Measurements from ENCODE around the gene NTF4. TPM values are rescaled to one million over a fixed set of nuclear protein-coding genes. Genes with fewer than 3 reads are reported as not detected.
A peak's percentile ranks its signal among the peaks of the same experiment; 100 is the strongest.
"Not testable (repeated sequence)": the region's sequence is repeated elsewhere in the genome, so short reads cannot be mapped to it uniquely, and the experiment has no call there.

NTF4 gene
- total RNA-seq, 4 donors from 2014 or later, result 1.3 to 6.8 (median 2.9) TPM

- peaks cover 0 to under 1% (median 0%) of the 10 kb centered on the region in 3 donors for H3K27me3 ChIP-seq
- in situ Hi-C loops (cut with MboI; ENCODE audit: low sequenced_read_pairs in 4 of 4) (no loop called here), intact Hi-C loops (cut with DNase I; ENCODE audit: low total_unique reads) (no loop called here)
- H3K9me3 ChIP-seq, result no peaks in the 10 kb centered on the region
- no peaks in the 10 kb centered on the region for H3K36me3 ChIP-seq
- no peak overlapping the region for H3K27ac ChIP-seq
- no peak for TF ChIP-seq POLR2A (IDR thresholded peaks at IDR 0.05)
- no peak for TF ChIP-seq CTCF (IDR thresholded peaks at IDR 0.05 in 4 of 5, conservative IDR thresholded peaks at IDR 0.05 in 1 of 5)
- no peak for ATAC-seq
- H3K4me1 ChIP-seq, result peaks cover 13 to 35% of the 10 kb centered on the region in 2 donors
- no peak overlapping the region for H3K4me3 ChIP-seq
- DNase-seq, result no peak
Observed at GRCh38 chr19:49061000-49061399, 3.6 kb downstream of the NTF4 start.

- H3K4me3 ChIP-seq, result no peak overlapping the region
- no peak for ATAC-seq
- in situ Hi-C loops (cut with MboI; ENCODE audit: low sequenced_read_pairs in 4 of 4) (no loop called here), intact Hi-C loops (cut with DNase I; ENCODE audit: low total_unique reads) (no loop called here)
- no peaks in the 10 kb centered on the region for H3K27me3 ChIP-seq
- peaks cover 6 to 23% of the 10 kb centered on the region in 2 donors for H3K4me1 ChIP-seq
- no peak for DNase-seq
- no peak overlapping the region for H3K27ac ChIP-seq
- H3K9me3 ChIP-seq, result no peaks in the 10 kb centered on the region
- TF ChIP-seq POLR2A (IDR thresholded peaks at IDR 0.05) (no peak), CTCF (IDR thresholded peaks at IDR 0.05 in 4 of 5, conservative IDR thresholded peaks at IDR 0.05 in 1 of 5) (no peak)
- H3K36me3 ChIP-seq, result no peaks in the 10 kb centered on the region
Observed at GRCh38 chr19:49059053-49059452, 5.6 kb downstream of the NTF4 start.

- Histone ChIP-seq H3K27me3 (no peaks in the 10 kb centered on the region), H3K9me3 (no peaks in the 10 kb centered on the region), H3K4me1 (peaks cover 6 to 23% of the 10 kb centered on the region in 2 donors), H3K36me3 (no peaks in the 10 kb centered on the region), H3K4me3 (no peak overlapping the region), H3K27ac (no peak overlapping the region)
- TF ChIP-seq POLR2A (IDR thresholded peaks at IDR 0.05), result no peak
- TF ChIP-seq CTCF (IDR thresholded peaks at IDR 0.05 in 4 of 5, conservative IDR thresholded peaks at IDR 0.05 in 1 of 5), result no peak
- peak in 1 of 2 donors; percentile 12 for ATAC-seq
- DNase-seq, result peak in 1 of 2 donors; percentile 55
- intact Hi-C loops (cut with DNase I; ENCODE audit: low total_unique reads), result no loop called here
- in situ Hi-C loops (cut with MboI; ENCODE audit: low sequenced_read_pairs in 4 of 4), result no loop called here
Observed at GRCh38 chr19:49058562-49058961, 6.1 kb downstream of the NTF4 start.

GRCh38 chr19:49057636-49058234, 6.9 kb downstream of the NTF4 start, which contains the start of gene CGB7:
Gene CGB7, minus strand, starts transcription at chr19:49057749. Its CDS starts 2,374 bp downstream, at chr19:49055375.
- ATAC-seq, result peak; percentile 73 to 77
- no peaks in the 10 kb centered on the region for H3K27me3 ChIP-seq
- H3K9me3 ChIP-seq, result no peaks in the 10 kb centered on the region
- no peaks in the 10 kb centered on the region for H3K36me3 ChIP-seq
- intact Hi-C loops (cut with DNase I; ENCODE audit: low total_unique reads) (no loop called here), in situ Hi-C loops (cut with MboI; ENCODE audit: low sequenced_read_pairs in 4 of 4) (no loop called here)
- H3K4me3 ChIP-seq, result peak within 1 kb of the TSS; percentile 49 to 77 (median 68)
- DNase-seq, result peak; percentile 47 to 70
- peaks cover 6 to 23% of the 10 kb centered on the region in 2 donors for H3K4me1 ChIP-seq
- no peak for TF ChIP-seq CTCF (IDR thresholded peaks at IDR 0.05 in 4 of 5, conservative IDR thresholded peaks at IDR 0.05 in 1 of 5)
- TF ChIP-seq POLR2A (IDR thresholded peaks at IDR 0.05), result peak; percentile 20 to 37
- peak within 1 kb of the TSS; percentile 64 to 74 (median 70) for H3K27ac ChIP-seq

- intact Hi-C loops (cut with DNase I; ENCODE audit: low total_unique reads), result loop anchor here (1.0 kb wide), 1 partner anchor 17 kb away; no protein-coding TSS in a partner anchor
- H3K27me3 ChIP-seq; DNase-seq; H3K36me3 ChIP-seq; H3K9me3 ChIP-seq; in situ Hi-C loops (cut with MboI; ENCODE audit: low sequenced_read_pairs in 4 of 4): not testable (repeated sequence)
- Histone ChIP-seq H3K27ac (peak overlapping the region; percentile 64 to 74 (median 67)), H3K4me1 (peaks cover 6 to 23% of the 10 kb centered on the region in 2 donors), H3K4me3 (peak overlapping the region; percentile 49 to 77 (median 68))
- ATAC-seq, result peak; percentile 25 to 27
Observed at GRCh38 chr19:49056902-49057596, 7.6 kb downstream of the NTF4 start.
